Measurements from ENCODE around the gene IGFBP3. TPM values are rescaled to one million over a fixed set of nuclear protein-coding genes. Genes with fewer than 3 reads are reported as not detected.
A peak's percentile ranks its signal among the peaks of the same experiment; 100 is the strongest.

Gene IGFBP3
- total and polyA plus RNA-seq, 2 of the 13 experiments (the other 11 are each of a cell fraction or from before 2014, with no cell fraction given) = 57.5 TPM; not detected in 1

- CTCF ChIA-PET (ENCODE audit: low intra/inter-chr PET ratio, low total read pairs) = no interaction called here
- H3K4me3 ChIP-seq (replicated peaks in 1 of 3; ENCODE audit: insufficient read depth in 1 of 3, low read depth in 2 of 3, low read length in 3 of 3) = no peak overlapping the region; a peak in 1 of 6 replicates
- DNase-seq (ENCODE audit: low spot score) = no peak
- in situ Hi-C loops (cut with HindIII; ENCODE audit: extremely low pct_ligation_motif_present, low pct_unique_long_range_greater_than_20kb) (no loop called here), intact Hi-C loops (cut with micrococcal nuclease; ENCODE audit: unreplicated experiment) (no loop called here)
- H3K4me2 ChIP-seq (ENCODE audit: low read depth, low read length) = peak overlapping the region; percentile 98; the same call in 1 of the 2 replicates
- BruUV-seq (replicated peaks) = no TSS peak
- H3K27me3 ChIP-seq (ENCODE audit: control insufficient read depth in 1 of 2, insufficient read depth in 2 of 2, low read length in 2 of 2) = no peaks in the 10 kb centered on the region; a peak in 1 of 5 replicates
- POLR2A ChIA-PET = interaction anchor here (1.0 to 5.5 kb wide), 4 partner anchors 8 to 18 kb away, joined by 3 to 64 read pairs (median 11); partner anchors contain the start of gene CCDC201
- ATAC-seq = no peak
- peaks cover 0 to 1% of the 10 kb centered on the region in 2 experiments; a peak in 2 of 5 replicates for H3K36me3 ChIP-seq (replicated peaks in 1 of 2; ENCODE audit: control insufficient read depth in 1 of 2, insufficient read depth in 2 of 2, low read length in 2 of 2)
- peak overlapping the region; percentile 99 for H3K27ac ChIP-seq (ENCODE audit: extremely low read length, insufficient read depth, low read length)
- no peak overlapping the region for H2AFZ ChIP-seq (ENCODE audit: low read length)
- TF ChIP-seq CHD4 (IDR thresholded peaks at IDR 0.05; ENCODE audit: borderline replicate concordance, low read length) = 0 out of 2 replicates have a peak, but pooled peaks have one; percentile 4
- TF ChIP-seq HOXA9 (CRISPR knock-in tag; IDR thresholded peaks at IDR 0.05; ENCODE audit: borderline replicate concordance) = no peak
- TF ChIP-seq ZNF878 (CRISPR knock-in tag; IDR thresholded peaks at IDR 0.05) = no peak
- TF ChIP-seq ZNF232 (CRISPR knock-in tag; IDR thresholded peaks at IDR 0.05; ENCODE audit: borderline replicate concordance) = no peak
- no peak for TF ChIP-seq ZNF230 (CRISPR knock-in tag; IDR thresholded peaks at IDR 0.05)
- WGBS (ENCODE audit: low lambda C conversion rate) = 89% methylated on average over 4 of the region's 4 CpGs
- H3K9ac ChIP-seq (ENCODE audit: insufficient read depth, low read depth, low read length) = peak overlapping the region; percentile 81; the same call in 1 of the 2 replicates
- H3K79me2 ChIP-seq (ENCODE audit: insufficient read depth, low read length) = peaks cover 12% of the 10 kb centered on the region
- peaks cover 2% of the 10 kb centered on the region; the same call in 1 of the 2 replicates for H3K9me3 ChIP-seq (ENCODE audit: low read length)
- peaks cover 2% of the 10 kb centered on the region; the same call in 1 of the 2 replicates for H4K20me1 ChIP-seq (ENCODE audit: insufficient read depth, low read length)
- no peak for FAIRE-seq
- peaks cover 90% of the 10 kb centered on the region for H3K4me1 ChIP-seq (ENCODE audit: insufficient read depth, low read length)
These were observed 36.9 kb downstream of the IGFBP3 start for GRCh38 chr7:45884136-45884535.

- ATAC-seq = peak; percentile 5
- H3K79me2 ChIP-seq (ENCODE audit: insufficient read depth, low read length) = peaks cover 7% of the 10 kb centered on the region
- peak; percentile 74 for DNase-seq (ENCODE audit: low spot score)
- H3K4me2 ChIP-seq (ENCODE audit: low read depth, low read length) = peak overlapping the region; percentile 56
- FAIRE-seq = peak; percentile 28
- peak overlapping the region; percentile 63 for H3K9ac ChIP-seq (ENCODE audit: insufficient read depth, low read depth, low read length)
- 33% methylated on average over 5 of the region's 5 CpGs for WGBS (ENCODE audit: low lambda C conversion rate)
- peak overlapping the region in 1 of 3 experiments; percentile 30; a peak in 1 of 6 replicates for H3K4me3 ChIP-seq (replicated peaks in 1 of 3; ENCODE audit: insufficient read depth in 1 of 3, low read depth in 2 of 3, low read length in 3 of 3)
- intact Hi-C loops (cut with micrococcal nuclease; ENCODE audit: unreplicated experiment) = no loop called here
- no peaks in the 10 kb centered on the region; a peak in 1 of 5 replicates for H3K36me3 ChIP-seq (replicated peaks in 1 of 2; ENCODE audit: control insufficient read depth in 1 of 2, insufficient read depth in 2 of 2, low read length in 2 of 2)
- in situ Hi-C loops (cut with HindIII; ENCODE audit: extremely low pct_ligation_motif_present, low pct_unique_long_range_greater_than_20kb) = no loop called here
- H3K27ac ChIP-seq (ENCODE audit: extremely low read length, insufficient read depth, low read length) = peak overlapping the region; percentile 93
- H3K9me3 ChIP-seq (ENCODE audit: low read length) = peaks cover 19% of the 10 kb centered on the region
- H3K27me3 ChIP-seq (ENCODE audit: control insufficient read depth in 1 of 2, insufficient read depth in 2 of 2, low read length in 2 of 2) = no peaks in the 10 kb centered on the region
- no peak overlapping the region for H2AFZ ChIP-seq (ENCODE audit: low read length)
- CTCF ChIA-PET (ENCODE audit: low intra/inter-chr PET ratio, low total read pairs) = interaction anchor here (0.7 kb wide), 1 partner anchor 9 kb away, joined by 3 read pairs; no protein-coding TSS in a partner anchor
- POLR2A ChIA-PET = interaction anchor here (0.7 to 5.5 kb wide), 17 partner anchors 9 to 1904 kb away, joined by 3 to 118 read pairs (median 5); partner anchors contain the start of genes CCDC201 and TBRG4
- no TSS peak for BruUV-seq (replicated peaks)
- no peaks in the 10 kb centered on the region for H4K20me1 ChIP-seq (ENCODE audit: insufficient read depth, low read length)
- peaks cover 90% of the 10 kb centered on the region for H3K4me1 ChIP-seq (ENCODE audit: insufficient read depth, low read length)
- TF ChIP-seq PLRG1 (conservative IDR thresholded peaks at IDR 0.05) (no peak), SMC3 (IDR thresholded peaks at IDR 0.05; ENCODE audit: low read length) (peak; percentile 28; the same call in 1 of the 2 replicates), ZNF772 (CRISPR knock-in tag; IDR thresholded peaks at IDR 0.05) (no peak), YEATS2 (CRISPR knock-in tag; IDR thresholded peaks at IDR 0.05; ENCODE audit: borderline replicate concordance) (no peak), POLR2G (IDR thresholded peaks at IDR 0.05; ENCODE audit: low read depth, low read length) (peak; percentile 10; the same call in 1 of the 2 replicates), WIZ (CRISPR knock-in tag; IDR thresholded peaks at IDR 0.05) (no peak), KDM1A (CRISPR knock-in tag; IDR thresholded peaks at IDR 0.05) (no peak), NR2F2 (IDR thresholded peaks at IDR 0.05; ENCODE audit: borderline replicate concordance, low read depth) (no peak), ZNF709 (CRISPR knock-in tag; IDR thresholded peaks at IDR 0.05) (0 out of 2 replicates have a peak, but pooled peaks have one; percentile 3), ZNF674 (CRISPR knock-in tag; IDR thresholded peaks at IDR 0.05; ENCODE audit: low read depth) (no peak), ZNF326 (CRISPR knock-in tag; IDR thresholded peaks at IDR 0.05; ENCODE audit: borderline replicate concordance) (no peak), ZBTB7B (CRISPR knock-in tag; IDR thresholded peaks at IDR 0.05) (no peak)
- TF ChIP-seq, protein P1, sequence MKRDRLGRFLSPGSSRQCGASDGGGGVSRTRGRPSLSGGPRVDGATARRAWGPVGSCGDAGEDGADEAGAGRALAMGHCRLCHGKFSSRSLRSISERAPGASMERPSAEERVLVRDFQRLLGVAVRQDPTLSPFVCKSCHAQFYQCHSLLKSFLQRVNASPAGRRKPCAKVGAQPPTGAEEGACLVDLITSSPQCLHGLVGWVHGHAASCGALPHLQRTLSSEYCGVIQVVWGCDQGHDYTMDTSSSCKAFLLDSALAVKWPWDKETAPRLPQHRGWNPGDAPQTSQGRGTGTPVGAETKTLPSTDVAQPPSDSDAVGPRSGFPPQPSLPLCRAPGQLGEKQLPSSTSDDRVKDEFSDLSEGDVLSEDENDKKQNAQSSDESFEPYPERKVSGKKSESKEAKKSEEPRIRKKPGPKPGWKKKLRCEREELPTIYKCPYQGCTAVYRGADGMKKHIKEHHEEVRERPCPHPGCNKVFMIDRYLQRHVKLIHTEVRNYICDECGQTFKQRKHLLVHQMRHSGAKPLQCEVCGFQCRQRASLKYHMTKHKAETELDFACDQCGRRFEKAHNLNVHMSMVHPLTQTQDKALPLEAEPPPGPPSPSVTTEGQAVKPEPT (CRISPR knock-in tag; IDR thresholded peaks at IDR 0.05; ENCODE audit: low read depth) = 0 out of 2 replicates have a peak, but pooled peaks have one; percentile 5
- TF ChIP-seq, protein P2, sequence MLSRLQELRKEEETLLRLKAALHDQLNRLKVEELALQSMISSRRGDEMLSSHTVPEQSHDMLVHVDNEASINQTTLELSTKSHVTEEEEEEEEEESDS (CRISPR knock-in tag; IDR thresholded peaks at IDR 0.05; ENCODE audit: borderline replicate concordance) = no peak
These were observed 38.6 kb downstream of the IGFBP3 start for GRCh38 chr7:45882465-45882810.

Data from HepG2 (cell line).